Measurements from ENCODE around the gene EFL1.

Gene EFL1

GRCh38 chr15:82093325-82093724, 169.2 kb downstream of the EFL1 start:
- no peaks in the 10 kb centered on the region for H3K4me1 ChIP-seq (ENCODE audit: insufficient read depth, low read length)
- no peaks in the 10 kb centered on the region for H3K36me3 ChIP-seq (ENCODE audit: insufficient read depth, low read length)
- H3K9me3 ChIP-seq (ENCODE audit: low read length) = no peaks in the 10 kb centered on the region
- H3K27ac ChIP-seq (ENCODE audit: low read depth, low read length) = no peak overlapping the region
- H3K4me3 ChIP-seq (ENCODE audit: low read depth in 1 of 2, low read length in 2 of 2) = no peak overlapping the region
- no peaks in the 10 kb centered on the region for H3K27me3 ChIP-seq (ENCODE audit: control insufficient read depth in 1 of 2, insufficient read depth in 2 of 2, low read length in 2 of 2)
- H3K9ac ChIP-seq (ENCODE audit: low read length) = no peak overlapping the region

GRCh38 chr15:82091636-82092140, 170.8 kb downstream of the EFL1 start:
- H3K36me3 ChIP-seq (ENCODE audit: insufficient read depth, low read length) = no peaks in the 10 kb centered on the region

GRCh38 chr15:82086243-82086995, 176.1 kb downstream of the EFL1 start:
- H3K4me3 ChIP-seq (ENCODE audit: low read depth in 1 of 2, low read length in 2 of 2) = no peak overlapping the region
- no peak overlapping the region for H3K27ac ChIP-seq (ENCODE audit: low read depth, low read length)
- no peaks in the 10 kb centered on the region for H3K36me3 ChIP-seq (ENCODE audit: insufficient read depth, low read length)
- H3K9me3 ChIP-seq (ENCODE audit: low read length) = no peaks in the 10 kb centered on the region
- H3K4me1 ChIP-seq (ENCODE audit: insufficient read depth, low read length) = no peaks in the 10 kb centered on the region
- no peak overlapping the region for H3K9ac ChIP-seq (ENCODE audit: low read length)
- no peaks in the 10 kb centered on the region for H3K27me3 ChIP-seq (ENCODE audit: control insufficient read depth in 1 of 2, insufficient read depth in 2 of 2, low read length in 2 of 2)

More at GRCh38 chr15:82091636-82092140, 170.8 kb downstream of the EFL1 start:
- no peaks in the 10 kb centered on the region for H3K9me3 ChIP-seq (ENCODE audit: low read length)
- H3K4me3 ChIP-seq (ENCODE audit: low read depth in 1 of 2, low read length in 2 of 2) = no peak overlapping the region
- H3K9ac ChIP-seq (ENCODE audit: low read length) = no peak overlapping the region
- H3K4me1 ChIP-seq (ENCODE audit: insufficient read depth, low read length) = no peaks in the 10 kb centered on the region
- no peaks in the 10 kb centered on the region for H3K27me3 ChIP-seq (ENCODE audit: control insufficient read depth in 1 of 2, insufficient read depth in 2 of 2, low read length in 2 of 2)
- no peak overlapping the region for H3K27ac ChIP-seq (ENCODE audit: low read depth, low read length)

GRCh38 chr15:82081914-82082762, 180.4 kb downstream of the EFL1 start:
- Histone ChIP-seq H3K27me3 (ENCODE audit: control insufficient read depth in 1 of 2, insufficient read depth in 2 of 2, low read length in 2 of 2) (no peaks in the 10 kb centered on the region), H3K9me3 (ENCODE audit: low read length) (no peaks in the 10 kb centered on the region), H3K27ac (ENCODE audit: low read depth, low read length) (no peak overlapping the region), H3K4me3 (ENCODE audit: low read depth in 1 of 2, low read length in 2 of 2) (no peak overlapping the region), H3K36me3 (ENCODE audit: insufficient read depth, low read length) (no peaks in the 10 kb centered on the region), H3K4me1 (ENCODE audit: insufficient read depth, low read length) (no peaks in the 10 kb centered on the region), H3K9ac (ENCODE audit: low read length) (no peak overlapping the region)

- H3K36me3 ChIP-seq (ENCODE audit: insufficient read depth, low read length) = no peaks in the 10 kb centered on the region
- H3K27me3 ChIP-seq (ENCODE audit: control insufficient read depth in 1 of 2, insufficient read depth in 2 of 2, low read length in 2 of 2) = no peaks in the 10 kb centered on the region
- H3K4me1 ChIP-seq (ENCODE audit: insufficient read depth, low read length) = no peaks in the 10 kb centered on the region
- H3K27ac ChIP-seq (ENCODE audit: low read depth, low read length) = no peak overlapping the region
- no peaks in the 10 kb centered on the region for H3K9me3 ChIP-seq (ENCODE audit: low read length)
- no peak overlapping the region for H3K9ac ChIP-seq (ENCODE audit: low read length)
- H3K4me3 ChIP-seq (ENCODE audit: low read depth in 1 of 2, low read length in 2 of 2) = no peak overlapping the region
Observed at GRCh38 chr15:82080774-82081173, 181.8 kb downstream of the EFL1 start.
